OCI-LY1 (cell line): ENCODE measurements around the gene GJA9.

ENCODE experiments used
- CTCF ChIP-seq: fragments of 200-600 bp; sonication (generic), shearing (Covaris generic); IDR thresholded peaks from 2 replicates; pipeline ENCODE4 v1.5.1; 2017; ENCODE audit warnings: mild to moderate bottlenecking, antibody characterized with exemption, low read length, moderate library complexity, mixed read lengths
- EZH2 ChIP-seq: fragments of 200-600 bp; sonication (generic), shearing (Covaris generic); IDR thresholded peaks from 2 replicates; pipeline ENCODE4 v1.8.0; 2017; ENCODE audit warnings: borderline replicate concordance, mixed run types, mild to moderate bottlenecking, antibody characterized with exemption, low read length, moderate library complexity, mixed read lengths

GRCh38 chr1:38929476-38929875 lies 48.1 kb upstream of the GJA9 start:
- TF ChIP-seq EZH2, result no peak
- no peak for TF ChIP-seq CTCF
